GM21390 (cell line): ENCODE data around the gene ZNF274.
"Not testable (repeated sequence)": the region's sequence is repeated elsewhere in the genome, so short reads cannot be mapped to it uniquely, and the experiment has no call there.

Experiments
- ATAC-seq: cut with Tn5 transposase; IDR thresholded peaks from one replicate; pipeline ENCODE4 v1.9.1; 2021; ENCODE audit not compliant: unreplicated experiment

ZNF274 gene

DNA sequence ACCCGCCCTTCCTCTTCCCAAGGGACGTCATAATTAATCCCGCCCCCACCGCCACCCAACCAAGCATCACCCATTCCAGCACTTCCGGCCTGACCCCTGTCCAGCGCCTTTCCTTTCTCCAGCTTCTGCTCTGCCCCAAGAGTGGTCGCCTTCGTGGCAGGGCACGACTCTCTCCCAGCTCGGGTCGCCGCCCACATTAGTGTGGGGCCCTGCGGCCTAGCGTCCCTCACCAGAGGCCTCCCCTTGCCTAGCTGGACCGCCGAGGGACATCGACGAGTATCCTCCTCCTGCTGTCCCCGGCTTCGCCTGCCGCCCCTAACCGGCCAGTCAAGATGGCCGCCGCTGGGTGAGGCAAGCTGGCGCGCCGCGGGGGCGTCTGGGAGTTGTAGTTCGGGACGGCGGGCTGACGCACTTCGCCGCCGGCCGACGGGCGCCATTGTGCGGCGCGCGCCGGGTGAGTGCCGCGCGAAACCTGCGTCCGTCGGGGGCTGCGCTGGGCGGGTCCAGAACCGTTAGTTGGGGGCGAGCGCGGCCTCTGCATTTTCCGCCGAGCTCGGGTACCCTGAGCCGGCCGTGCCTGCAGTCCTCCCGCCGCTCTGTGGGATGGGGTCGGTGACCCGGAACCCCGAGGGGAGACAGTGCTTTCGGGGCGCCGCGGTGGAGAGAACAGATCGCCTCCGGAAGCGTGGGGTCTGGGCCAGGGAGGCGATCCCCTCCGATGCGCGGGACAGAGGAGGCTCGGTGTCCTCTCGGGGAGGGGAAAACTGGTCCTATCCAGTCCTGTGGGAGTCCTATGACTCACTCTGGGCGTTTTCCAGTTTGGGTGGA is at the start of gene ZNF274:
Gene ZNF274 (plus strand): TSS at position 73 of the 828 bp plus-strand sequence. CDS start 905 bp downstream, outside the sequence.
- ATAC-seq = peak; percentile 92

DNA sequence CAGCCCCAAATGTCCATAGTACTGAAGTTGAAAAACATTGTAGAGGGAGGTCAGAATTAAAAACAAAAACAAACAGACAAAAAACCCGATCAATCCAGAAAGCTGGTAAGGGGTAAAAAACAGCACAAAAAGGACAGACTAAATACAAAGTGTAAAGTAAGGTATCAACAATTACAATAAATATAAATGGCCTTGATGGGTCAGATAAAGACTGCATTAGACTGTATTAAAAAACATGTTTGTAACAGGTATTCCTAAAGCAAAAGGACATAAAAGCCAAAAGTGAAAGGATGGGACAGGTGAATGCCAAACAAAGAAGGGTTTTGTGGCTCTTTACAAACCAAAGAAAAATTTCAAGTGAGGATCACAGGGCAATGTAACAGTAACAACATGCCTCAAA is 48.6 kb upstream of the ZNF274 start:
- no peak for ATAC-seq

DNA sequence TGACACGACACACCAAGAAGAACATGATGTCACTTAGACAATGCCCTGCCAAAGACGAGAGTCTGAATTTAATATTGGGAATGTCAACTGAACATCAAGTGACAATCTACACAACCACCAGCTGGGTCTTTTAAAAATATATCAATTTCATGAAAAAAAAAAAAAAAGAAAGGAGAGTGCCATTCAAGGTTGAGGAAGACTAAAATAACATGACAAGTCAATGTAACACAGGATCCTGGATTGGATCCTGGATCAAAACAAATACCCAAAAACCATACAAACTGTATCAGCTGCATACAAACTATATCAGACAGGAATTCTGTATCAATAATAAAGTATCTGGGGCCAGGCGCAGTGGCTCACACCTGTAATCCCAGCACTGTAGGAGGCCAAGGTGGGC is 37.0 kb upstream of the ZNF274 start:
- ATAC-seq = no peak

DNA sequence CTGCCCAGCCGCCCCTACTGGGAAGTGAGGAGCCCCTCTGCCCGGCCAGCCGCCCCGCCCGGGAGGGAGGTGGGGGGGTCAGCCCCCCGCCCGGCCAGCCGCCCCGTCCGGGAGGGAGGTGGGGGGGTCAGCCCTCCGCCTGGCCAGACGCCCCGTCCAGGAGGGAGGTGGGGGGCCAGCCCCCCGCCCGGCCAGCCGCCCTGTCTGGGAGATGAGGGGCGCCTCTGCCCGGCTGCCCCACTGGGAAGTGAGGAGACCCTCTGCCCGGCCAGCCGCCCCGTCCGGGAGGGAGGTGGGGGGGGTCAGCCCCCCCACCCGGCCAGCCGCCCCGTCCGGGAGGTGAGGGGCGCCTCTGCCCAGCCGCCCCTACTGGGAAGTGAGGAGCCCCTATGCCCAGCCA is 35.4 kb upstream of the ZNF274 start:
- ATAC-seq = not testable (repeated sequence)

DNA sequence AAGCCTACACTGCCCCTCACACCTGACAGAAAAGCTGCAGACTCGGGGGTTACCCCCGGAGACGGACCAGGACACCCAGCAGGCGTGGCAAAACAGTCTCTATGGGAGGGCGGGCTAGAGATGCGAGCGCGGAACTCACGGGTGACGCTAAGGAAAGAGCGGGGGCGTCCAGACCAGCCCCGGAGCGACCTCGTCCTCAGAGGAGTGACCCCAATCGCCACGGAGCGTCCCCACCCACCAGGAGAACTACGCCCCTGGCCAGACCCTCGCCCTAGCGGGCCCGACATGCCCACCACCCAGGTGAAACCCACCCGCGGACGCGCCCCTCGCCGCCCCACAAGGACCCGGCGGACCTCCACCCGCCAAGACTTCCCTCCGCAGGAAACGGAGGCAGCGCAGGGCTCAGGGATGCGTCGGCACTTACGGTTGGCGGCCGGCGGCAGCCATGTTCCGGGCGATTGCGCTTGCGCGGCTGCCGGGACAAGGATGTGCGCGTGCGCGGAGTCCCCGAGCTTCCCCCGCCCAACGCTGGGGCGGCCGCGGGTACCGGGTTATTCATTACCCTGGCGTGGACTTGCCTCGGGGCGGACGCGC is 32.4 kb upstream of the ZNF274 start, which contains the start of gene ZNF329:
Gene ZNF329 (minus strand): TSS at position 462 of the 594 bp plus-strand sequence. CDS start 21,286 bp downstream, outside the sequence.
- ATAC-seq = peak; percentile 46

DNA sequence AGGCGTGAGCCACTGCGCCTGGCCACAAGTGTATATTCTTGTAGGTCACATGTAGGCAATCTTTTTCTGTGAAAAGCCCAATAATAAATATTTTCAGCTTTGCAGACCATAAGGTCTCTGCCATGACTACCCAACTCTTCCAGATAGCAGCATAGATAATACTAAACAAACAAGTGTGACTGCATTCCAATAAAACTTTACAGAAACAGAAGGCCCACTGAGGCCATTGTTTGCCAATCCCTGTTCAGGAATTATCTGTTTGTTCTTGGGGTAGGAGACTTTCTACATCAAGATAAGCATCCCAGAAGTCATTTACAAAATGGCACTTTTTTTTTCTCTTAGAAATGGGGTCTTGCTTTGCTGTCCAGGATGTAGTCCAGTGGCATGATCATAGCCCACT is 29.5 kb upstream of the ZNF274 start:
- ATAC-seq = no peak

DNA sequence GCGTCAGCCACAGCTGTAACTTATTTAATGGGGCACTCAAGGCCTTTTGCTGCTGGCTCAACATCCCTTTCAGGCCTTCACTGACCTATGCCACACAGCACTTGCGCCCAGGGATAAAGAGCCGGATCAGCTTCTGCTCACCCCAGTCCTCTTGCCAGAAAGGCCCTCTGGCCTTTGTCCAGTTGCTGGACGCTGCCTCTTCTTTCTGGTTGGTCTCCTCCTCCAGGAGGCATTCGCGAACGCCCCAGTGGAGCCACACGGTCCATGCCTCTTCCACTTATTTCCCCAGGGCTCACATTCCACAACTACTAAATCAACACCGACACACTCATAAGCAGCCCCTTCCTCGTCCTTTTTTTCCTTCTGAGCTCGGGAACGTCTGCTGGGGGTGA is 28.6 kb upstream of the ZNF274 start:
- ATAC-seq = no peak

DNA sequence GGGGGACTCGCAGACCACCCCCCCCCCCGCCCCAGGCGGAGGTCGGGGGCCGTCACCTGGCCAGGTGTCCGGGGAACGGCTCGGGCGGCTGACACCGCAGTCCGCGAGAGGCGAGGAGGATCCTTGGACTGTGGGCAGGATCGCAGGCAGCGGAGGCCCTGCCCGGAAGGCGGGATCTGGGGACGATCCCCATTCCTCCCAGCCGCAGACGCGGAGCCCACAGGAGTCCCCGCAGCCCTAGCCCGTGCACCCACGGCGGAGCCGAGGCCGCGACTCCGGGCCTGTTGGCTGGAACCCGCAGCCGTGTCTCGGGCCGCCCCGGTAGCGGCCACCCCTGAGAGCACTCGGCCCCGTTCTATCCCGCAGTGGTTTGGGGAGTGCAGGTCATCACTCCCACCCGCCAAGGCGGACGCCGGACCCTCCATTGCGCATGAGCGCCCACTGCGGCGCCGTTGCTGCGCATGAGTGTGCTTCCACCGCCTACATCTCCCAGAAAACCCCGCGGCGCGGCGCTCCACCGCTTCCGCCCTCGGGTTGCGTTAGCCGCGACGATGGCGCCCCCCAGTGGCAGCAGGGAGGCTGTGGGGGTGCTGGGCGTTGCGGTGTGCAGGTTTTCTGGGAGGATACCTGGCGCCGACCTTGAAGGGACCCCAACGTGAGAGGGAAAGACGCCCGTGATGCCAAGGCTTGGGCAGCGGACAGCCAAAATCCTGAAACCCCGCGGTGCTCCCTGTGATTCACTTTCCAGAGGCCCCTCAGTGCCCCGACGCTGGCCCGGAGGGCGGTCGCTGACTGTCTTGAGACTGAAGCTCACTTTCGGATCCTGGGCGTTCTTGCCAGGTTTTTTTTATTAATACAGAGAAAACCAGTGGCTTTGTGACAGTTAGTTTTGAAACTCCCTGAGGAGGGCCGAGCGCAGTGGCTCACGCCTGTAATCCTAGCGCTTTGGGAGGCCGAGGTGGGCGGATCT is 27.9 kb upstream of the ZNF274 start:
- ATAC-seq = peak; percentile 66

DNA sequence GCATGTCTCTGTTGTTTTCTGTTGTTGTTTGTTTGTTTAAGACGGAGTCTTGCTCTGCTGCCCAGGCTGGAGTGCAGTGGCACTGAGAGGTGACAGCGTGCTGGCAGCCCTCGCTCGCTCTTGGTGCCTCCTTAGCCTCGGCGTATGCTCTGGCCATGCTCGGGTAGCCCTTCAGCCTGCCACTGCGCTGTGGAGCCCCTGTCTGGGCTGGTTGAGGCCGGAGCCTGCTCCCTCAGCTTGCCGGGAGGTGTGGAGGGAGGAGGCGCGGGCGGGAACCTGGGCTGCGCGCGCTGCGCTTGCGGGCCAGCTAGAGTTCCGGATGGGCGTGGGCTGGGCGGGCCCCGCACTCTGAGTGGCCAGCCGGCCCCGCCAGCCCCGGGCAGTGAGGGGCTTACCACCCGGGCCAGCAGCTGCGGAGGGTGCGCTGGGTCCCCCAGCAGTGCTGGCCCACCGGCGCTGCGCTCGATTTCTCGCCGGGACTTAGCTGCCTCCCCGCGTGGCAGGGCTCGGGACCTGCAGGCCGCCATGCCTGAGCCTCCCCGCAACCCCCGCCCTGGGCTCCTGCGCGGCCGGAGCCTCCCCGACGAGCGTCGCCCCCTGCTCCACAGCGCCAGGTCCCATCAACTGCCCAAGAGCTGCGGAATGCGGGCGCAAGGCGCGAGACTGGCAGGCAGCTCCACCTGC is 25.7 kb upstream of the ZNF274 start:
- ATAC-seq = no peak

DNA sequence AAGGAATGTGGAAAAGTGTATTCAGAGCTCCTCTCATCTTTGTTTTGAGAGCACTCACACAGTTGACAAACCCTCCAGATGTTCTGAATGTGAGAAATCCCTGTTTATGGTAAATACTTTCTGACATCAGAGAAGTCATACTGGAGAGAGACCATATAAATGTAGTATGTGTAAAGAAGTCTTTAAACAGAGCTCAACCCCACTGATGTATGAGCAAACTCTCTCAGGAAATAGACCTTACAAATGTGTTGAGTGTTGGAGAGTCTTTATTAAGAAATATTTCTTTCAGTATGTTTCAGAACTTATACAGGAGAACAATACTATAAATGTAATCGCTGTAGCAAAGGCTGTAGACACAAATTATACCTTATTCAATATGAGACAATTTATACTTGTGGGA is 16.6 kb upstream of the ZNF274 start:
- ATAC-seq = no peak

DNA sequence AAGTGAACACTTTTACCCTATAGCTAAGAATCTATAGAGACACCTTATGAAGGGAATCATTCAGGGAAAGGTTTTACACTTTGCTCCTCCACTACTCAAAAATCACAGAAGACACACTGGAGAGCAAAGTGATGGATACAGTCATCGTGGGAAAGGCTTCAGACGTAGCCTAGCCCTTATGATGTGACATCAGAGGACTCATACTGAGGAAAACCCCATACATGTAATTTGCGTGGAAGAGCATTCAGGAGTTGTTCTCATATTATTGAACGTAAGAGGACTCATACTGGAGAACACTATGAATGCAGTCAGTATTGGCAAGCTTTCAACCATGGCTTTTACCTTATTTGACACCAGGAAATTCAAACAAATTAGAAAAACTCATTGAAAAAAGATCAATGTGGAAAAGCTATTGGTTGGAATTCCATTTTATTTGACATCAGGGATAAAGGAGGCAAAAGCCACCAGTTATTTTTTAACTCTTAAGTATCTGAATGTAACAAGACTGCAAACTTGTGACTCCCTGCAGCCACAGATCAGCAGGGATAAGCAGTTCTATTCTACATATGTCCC is 16.1 kb upstream of the ZNF274 start:
- no peak for ATAC-seq

DNA sequence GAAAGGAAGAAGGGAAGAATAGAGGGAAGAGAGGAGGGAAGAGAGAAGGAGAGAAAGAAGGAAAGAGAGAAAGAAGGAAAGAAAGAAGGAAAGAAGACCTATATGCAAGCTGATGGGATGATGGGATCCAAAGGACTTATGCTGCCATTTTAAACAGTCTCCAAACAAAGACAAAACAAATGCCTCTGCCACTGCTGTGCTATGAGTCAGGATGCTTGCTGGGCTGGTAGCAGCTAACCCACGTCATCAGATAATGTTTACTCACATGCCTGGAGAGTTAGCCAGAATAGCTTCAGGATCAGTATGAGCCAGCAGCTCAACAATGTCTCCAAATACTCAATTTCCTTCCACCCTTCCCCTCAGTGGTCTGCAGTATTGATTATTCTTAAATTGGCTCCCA is 12.0 kb upstream of the ZNF274 start:
- no peak for ATAC-seq

DNA sequence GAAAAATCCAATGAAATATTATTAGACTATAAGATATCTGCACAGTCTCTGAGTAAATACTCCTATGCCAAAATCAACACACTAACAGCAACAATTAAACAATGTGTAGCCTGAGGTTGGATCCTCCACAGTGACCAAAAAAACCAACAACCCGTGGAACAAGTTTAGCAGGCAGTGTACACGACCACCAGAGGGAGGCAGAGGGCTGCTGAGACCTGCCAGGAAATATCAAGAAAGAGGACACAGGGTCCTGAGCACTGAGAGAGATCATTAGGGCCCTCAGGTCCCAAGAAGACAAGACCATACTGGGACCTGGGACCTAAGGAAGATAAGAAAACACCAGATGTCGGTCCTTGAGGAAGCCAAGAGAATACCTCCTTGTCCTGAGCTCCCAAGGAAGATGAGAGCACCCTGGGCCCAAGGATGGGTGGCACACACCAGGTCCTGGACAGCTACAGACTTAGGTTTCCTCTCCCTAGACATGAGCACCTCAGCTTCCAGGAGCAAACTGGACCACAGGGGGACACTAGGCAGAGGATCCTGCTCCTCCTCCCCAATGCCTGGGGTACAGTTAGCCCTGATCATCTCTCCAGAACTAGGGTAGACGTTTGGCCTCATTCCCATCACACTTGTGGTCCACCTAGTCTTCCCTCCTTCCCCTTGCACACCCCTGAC is 822 bp upstream of the ZNF274 start:
- no peak for ATAC-seq

DNA sequence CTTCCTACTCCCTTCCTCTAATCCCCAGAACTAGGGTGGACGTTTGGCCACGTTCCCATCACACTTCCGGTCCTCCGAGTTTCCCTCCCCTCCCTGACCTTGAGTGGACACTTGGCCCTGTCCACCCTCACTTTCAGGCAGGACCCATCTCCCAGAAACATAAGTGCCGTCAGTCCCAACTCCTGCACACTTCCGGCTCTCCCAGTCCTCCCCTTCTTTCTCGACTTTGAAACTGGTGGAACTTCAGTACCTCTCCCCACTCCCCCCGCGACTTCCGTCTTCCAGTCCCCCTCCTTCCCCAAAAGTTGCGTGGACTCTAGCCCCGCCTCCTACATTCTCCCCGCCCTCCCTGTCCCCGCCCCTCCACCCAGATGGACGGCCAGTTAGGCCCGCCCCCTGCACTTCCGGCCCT is 278 bp upstream of the ZNF274 start:
- ATAC-seq = no peak

DNA sequence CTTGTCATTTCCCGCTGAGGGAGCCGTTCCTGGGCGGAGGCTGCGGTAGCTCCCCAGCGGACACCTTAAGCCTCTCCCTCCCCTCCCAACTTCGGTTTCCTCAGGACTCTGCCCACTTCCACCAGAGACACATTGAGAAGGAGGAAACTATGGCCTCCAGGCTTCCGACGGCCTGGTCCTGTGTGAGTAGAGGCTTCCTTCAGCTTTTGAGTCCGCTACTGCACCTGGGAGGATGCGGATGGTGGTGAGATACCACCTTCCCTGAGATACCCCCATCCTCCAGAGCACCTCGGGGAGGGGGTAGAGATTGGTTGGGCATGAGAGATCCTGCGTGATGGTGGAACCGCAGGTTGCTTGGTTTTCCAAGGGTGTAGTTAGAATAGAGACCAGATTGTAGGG is 955 bp downstream of the ZNF274 start:
- no peak for ATAC-seq

DNA sequence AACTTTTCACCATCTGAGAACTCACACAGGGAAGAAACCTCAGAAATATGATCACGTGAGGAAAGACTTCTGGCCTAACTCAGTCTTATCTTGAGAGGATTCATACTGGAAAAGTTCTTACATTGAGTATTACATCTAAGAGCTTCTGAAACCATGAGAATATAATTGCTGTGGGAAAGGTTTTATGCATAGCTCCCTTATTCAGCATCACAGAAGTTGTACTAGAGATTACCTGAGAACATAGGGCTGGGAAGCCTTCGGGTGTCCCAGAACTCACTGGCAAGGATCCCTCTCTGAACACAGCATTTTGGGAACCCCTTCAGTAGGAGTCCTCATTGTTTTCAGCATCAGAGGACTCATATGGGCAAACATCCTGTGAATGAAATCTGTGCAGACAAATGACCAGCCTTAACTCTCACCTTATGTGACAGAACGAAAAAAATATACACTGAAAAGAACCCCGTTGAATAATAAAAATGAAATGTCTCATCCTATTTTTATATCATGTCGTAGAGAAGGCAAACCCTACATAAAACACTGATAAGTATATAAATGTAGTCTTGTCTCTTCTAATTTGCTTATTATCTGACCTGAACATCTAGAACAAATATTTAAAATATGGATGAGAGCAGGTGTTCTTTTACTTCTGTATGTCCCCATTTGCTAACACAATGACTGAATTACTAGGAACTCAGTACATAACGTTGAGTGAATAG is 14.2 kb downstream of the ZNF274 start:
- no peak for ATAC-seq

DNA sequence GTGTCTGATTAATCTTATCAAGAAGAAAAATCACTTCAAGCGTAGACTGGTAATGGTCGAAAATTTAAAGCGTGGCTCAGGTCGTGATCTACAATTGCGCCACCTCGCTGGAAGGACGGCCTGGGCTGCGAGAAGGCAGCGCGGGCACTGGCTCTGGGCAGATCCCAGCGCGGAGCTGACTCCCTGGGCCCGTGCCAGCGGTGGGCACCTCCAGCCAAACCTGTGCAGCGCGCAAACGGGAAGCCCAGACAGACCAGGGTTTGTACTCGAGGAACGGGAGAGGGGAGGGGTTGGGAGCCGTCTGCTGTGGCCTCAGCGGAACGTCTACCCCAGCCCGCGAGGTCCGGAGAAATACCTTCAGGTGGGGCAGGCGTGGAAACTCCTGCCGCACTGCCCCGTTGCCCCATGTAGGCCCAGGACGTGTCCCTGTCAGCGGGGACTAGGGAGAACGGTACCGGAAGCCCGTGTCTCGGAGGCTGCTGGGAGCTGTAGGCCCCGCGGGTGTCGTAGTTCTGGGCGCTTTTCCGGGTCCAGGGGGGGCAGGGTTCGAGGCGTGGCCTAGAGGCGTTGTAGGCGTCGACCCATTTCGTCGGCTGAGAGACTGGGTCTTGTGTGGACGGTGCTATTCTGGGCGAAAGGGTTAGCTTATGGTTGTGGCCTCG is 21.1 kb downstream of the ZNF274 start:
- no peak for ATAC-seq

DNA sequence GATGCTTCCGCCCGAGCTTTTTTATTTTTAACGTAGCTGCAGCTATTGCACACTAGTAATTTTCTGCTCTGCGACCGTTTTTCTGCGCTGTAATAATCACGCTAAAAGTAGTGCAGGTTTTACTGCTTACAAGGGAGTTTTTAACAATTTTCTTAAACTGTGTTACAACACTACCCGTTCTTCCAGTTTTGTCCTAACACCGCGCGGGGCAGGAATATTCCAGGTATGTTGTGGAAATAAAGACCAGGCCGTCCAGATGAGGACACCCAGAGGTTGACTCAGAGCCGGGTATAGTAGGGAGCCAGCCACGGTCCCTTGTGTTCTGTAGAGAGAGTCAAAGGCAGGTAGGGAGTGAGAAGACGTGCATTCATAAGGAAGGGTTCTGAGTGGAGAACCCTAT is 21.7 kb downstream of the ZNF274 start:
- ATAC-seq = no peak

DNA sequence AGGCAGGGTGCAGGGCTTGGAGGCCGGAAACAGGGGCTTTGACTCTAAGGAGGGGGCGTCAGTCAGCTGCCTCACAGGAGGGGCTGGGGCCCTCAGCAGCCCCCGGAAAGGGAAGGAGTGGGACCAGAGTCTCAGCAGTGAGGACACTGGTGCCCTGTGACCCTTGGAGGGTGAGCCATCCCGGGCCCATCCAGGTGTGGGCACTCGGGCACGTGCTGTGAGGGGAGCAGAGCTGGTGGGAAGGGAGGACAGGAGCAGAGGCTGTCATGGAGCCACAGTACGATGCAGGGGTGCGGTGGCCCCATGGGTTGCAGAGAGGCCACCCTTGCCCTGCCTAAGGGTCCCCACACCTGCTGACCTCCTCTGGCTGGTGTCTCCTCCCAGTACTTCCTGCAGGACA is 26.7 kb downstream of the ZNF274 start:
- no peak for ATAC-seq
